Nephron progenitor cell (in vitro differentiated cells): ENCODE measurements around the gene PTPN3.

ENCODE experiments used
- DNase-seq: peaks from one replicate; pipeline ENCODE4 v3.0.0; 2021
- H3K27ac Mint-ChIP-seq: 2 replicates; pipeline ENCODE4 v1.8.0; 2021; ENCODE audit warnings: mild to moderate bottlenecking, moderate library complexity, mixed read lengths
- H3K27me3 Mint-ChIP-seq: 2 replicates; pipeline ENCODE4 v1.8.0; 2021; ENCODE audit warnings: mild to moderate bottlenecking, low read depth, mixed read lengths; ENCODE audit not compliant: poor library complexity
- H3K36me3 Mint-ChIP-seq: 2 replicates; pipeline ENCODE4 v1.8.0; 2021; ENCODE audit warnings: low read depth, mixed read lengths
- H3K4me1 Mint-ChIP-seq: 2 replicates; pipeline ENCODE4 v1.8.0; 2021; ENCODE audit warnings: mixed read lengths
- H3K4me3 Mint-ChIP-seq: 2 replicates; pipeline ENCODE4 v1.8.0; 2021; ENCODE audit warnings: mild to moderate bottlenecking, moderate library complexity, mixed read lengths
- H3K9me3 Mint-ChIP-seq: 2 replicates; pipeline ENCODE4 v1.8.0; 2021; ENCODE audit warnings: mild to moderate bottlenecking, moderate library complexity, mixed read lengths
- CTCF ChIP-seq: fragments of 200-600 bp; sonication (generic); IDR thresholded peaks from 2 replicates; pipeline ENCODE4 v1.5.0; 2021; ENCODE audit warnings: antibody characterized with exemption

The PTPN3 gene

GRCh38 chr9:109421026-109421970 lies 76.8 kb downstream of the PTPN3 start:
- Mint-ChIP-seq H3K36me3 (no peaks in the 10 kb centered on the region), H3K27ac (peak overlapping the region; percentile 85)

DNA sequence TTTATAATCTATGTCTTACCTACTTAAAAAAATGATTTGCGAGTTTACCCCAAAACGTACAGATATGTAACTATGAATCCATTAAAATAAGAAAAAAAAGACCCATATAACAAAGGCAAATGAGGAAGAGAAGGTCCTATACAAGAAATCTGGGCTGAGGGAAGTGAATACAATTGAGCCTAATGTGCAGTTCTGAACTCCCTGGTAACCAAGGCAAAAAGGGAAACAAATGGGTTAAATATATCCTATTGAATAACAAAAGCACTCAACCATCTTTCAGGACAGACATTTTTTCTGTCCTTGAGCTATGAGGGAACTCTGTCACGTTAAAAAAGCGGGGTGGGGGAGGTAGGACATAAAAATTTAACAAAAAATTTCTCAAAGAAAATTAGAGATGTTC lies 78.6 kb downstream of the PTPN3 start:
- Mint-ChIP-seq H3K9me3 (no peaks in the 10 kb centered on the region), H3K4me3 (no peak overlapping the region), H3K27me3 (no peaks in the 10 kb centered on the region), H3K27ac (peak overlapping the region; percentile 85), H3K36me3 (peaks cover 5% of the 10 kb centered on the region), H3K4me1 (peaks cover 86% of the 10 kb centered on the region)
- no peak for DNase-seq
- TF ChIP-seq CTCF, result no peak

More at GRCh38 chr9:109421026-109421970, 76.8 kb downstream of the PTPN3 start:
- peak; percentile 42 for DNase-seq
- TF ChIP-seq CTCF, result no peak
- Mint-ChIP-seq H3K27me3 (no peaks in the 10 kb centered on the region), H3K4me1 (peaks cover 73% of the 10 kb centered on the region), H3K9me3 (no peaks in the 10 kb centered on the region), H3K4me3 (peak overlapping the region; percentile 55)

GRCh38 chr9:109418827-109419226 lies 79.3 kb downstream of the PTPN3 start:
- no peak for TF ChIP-seq CTCF
- H3K4me1 Mint-ChIP-seq, result peaks cover 91% of the 10 kb centered on the region
- DNase-seq, result no peak
- no peaks in the 10 kb centered on the region for H3K27me3 Mint-ChIP-seq
- peaks cover 5% of the 10 kb centered on the region for H3K36me3 Mint-ChIP-seq
- H3K9me3 Mint-ChIP-seq, result no peaks in the 10 kb centered on the region
- peak overlapping the region; percentile 76 for H3K27ac Mint-ChIP-seq
- H3K4me3 Mint-ChIP-seq, result no peak overlapping the region

DNA sequence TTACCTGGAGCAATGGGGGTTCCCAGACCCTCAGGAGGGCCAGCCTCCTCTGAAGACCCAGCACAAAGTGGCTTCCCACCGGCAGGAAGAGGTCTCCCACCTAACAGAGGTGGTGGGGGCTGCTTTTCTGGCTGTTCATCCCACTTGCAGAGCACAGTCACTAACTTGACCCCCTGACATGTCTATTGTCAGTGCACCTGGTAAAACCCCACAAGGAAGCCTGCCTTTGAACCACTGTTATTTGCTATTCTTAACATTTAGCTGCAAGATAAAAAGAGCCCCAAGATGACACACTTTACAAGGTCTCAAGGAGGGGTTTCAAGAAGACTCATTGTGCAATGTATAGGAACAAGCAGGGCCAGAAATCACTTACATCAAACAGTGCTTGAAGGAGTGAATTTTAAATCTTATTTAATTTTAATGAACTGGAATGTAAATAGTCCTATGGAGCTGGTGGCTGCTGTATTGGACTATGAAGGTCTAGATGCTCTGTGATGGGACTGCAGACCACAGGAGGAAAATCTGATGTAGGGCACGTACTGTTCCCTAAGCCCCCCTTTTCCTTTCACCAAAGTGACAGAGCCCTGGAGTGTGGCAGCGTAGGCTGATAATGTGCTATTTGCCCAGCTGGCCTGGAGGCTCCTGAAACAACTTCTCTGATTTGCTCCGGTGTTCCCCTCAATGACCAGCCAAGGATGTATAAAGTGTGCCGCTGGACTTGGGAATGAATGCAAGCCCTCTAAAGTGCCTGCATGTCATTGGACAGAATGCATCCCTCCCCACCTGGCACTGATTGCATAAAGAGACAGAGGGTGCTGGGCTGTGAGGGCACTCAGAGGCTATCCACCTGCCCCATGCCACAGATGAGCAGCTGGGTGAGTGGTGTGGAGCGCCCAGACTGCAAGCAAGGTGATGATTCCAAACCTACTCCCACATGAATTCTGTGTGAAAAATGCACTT lies 80.2 kb downstream of the PTPN3 start:
- peaks cover 5% of the 10 kb centered on the region for H3K36me3 Mint-ChIP-seq
- no peak for TF ChIP-seq CTCF
- H3K4me3 Mint-ChIP-seq, result no peak overlapping the region
- H3K27me3 Mint-ChIP-seq, result no peaks in the 10 kb centered on the region
- peaks cover 90% of the 10 kb centered on the region for H3K4me1 Mint-ChIP-seq
- no peak for DNase-seq
- no peak overlapping the region for H3K27ac Mint-ChIP-seq
- no peaks in the 10 kb centered on the region for H3K9me3 Mint-ChIP-seq

- H3K4me1 Mint-ChIP-seq, result peaks cover 83% of the 10 kb centered on the region
- no peak for DNase-seq
- H3K27ac Mint-ChIP-seq, result no peak overlapping the region
- peaks cover 5% of the 10 kb centered on the region for H3K36me3 Mint-ChIP-seq
- H3K9me3 Mint-ChIP-seq, result no peaks in the 10 kb centered on the region
- no peak for TF ChIP-seq CTCF
- H3K27me3 Mint-ChIP-seq, result no peaks in the 10 kb centered on the region
- no peak overlapping the region for H3K4me3 Mint-ChIP-seq
Measured at GRCh38 chr9:109417054-109417453, 81.1 kb downstream of the PTPN3 start.
